ENCODE results near the gene CTIF. TPM values are rescaled to one million over a fixed set of nuclear protein-coding genes. Genes with fewer than 3 reads are reported as not detected.

CTIF gene
- total RNA-seq, 1 donor from 2014 or later = 84.3 TPM

DNA sequence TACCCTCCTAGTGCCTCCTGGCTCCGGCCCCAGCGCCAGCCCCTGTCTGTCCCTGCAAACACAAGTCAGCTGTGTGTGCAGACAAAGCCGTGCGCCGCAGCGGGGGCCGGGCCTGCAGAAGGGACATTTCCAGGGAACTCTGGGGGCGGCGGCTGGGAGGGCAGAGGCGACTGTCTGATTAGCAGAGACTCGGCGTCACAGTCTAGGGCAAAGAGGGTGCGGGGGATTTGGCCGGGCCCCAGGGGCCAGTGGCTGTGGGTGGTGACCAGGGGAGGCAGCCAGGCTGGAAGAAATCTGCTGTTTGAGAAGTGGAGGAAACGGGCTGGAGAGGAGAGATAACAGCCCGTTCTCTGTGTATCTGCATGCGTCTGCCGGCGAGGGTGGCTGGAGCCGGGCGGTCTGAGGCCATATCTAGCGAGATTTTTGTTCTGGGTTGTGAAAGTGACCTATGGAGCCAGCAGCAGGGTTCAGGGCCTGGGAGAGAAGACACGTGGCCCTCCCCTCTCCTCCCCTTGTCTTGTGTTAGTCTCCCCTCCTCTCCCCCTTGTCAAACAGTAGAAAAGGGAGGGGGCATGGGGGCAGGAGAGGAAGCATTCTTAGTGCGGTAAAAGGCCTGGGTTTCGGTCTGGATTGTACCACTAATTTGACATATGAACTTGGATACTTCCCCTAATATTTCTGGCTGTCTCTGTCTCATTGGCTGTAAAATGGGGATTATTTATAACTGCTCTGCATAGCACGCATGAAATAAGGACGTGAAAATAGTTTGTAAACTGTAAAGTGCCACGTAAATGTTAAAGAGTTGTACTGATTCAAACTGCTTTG is 242.5 kb downstream of the CTIF start:
- peak; percentile 96 for DNase-seq (ENCODE audit: low spot score)
- intact Hi-C loops (cut with DNase I) = loop anchor here (1.0 to 10.0 kb wide), 5 partner anchors 69 to 263 kb away; no protein-coding TSS in a partner anchor

DNA sequence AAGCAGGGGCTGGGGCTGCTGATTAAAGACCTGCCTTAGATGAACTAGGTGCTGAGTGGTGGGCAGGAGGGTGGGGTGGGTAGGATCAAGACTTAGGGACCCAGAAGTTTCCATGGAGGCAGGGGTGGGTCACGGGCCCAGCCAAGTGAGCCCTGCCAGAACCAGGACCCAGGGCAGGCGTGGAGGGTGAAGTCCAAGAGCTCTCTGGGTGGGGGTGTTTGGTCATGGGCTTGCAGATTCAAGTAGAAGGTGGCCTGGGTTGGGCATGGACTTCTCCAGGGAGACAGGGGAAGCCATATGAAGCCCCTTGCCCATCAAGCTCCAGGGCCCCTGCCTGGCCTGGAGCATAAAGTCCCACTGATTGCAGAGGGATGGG is 243.1 kb downstream of the CTIF start:
- intact Hi-C loops (cut with DNase I) = loop anchor here (1.0 to 10.0 kb wide), 6 partner anchors 16 to 263 kb away; no protein-coding TSS in a partner anchor
- DNase-seq (ENCODE audit: low spot score) = no peak

DNA sequence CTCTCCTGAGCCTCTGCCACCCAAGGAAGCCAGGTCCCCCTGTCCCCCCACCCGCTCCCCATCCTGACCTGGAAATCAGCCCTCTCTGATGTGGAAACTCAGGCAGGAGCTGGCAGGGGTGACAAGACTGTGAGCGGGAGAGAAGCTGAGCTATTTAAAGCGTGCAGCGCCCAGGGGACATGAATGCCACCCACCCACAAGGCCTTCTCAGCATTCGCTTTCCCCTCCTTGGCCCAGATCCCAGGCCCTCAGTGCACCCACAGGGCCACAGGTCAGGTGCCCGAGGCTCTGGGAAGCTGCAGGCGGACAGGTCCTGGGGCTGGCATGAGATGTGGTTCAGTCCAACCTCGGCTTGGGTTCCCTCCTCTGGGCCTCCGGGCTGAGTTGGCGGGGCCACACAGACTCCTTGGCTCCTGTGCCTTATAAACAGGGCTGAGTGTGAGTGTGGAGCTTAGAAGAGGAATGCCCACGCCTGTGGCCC is 243.6 kb downstream of the CTIF start:
- DNase-seq (ENCODE audit: low spot score) = no peak
- intact Hi-C loops (cut with DNase I) = loop anchor here (1.0 to 10.0 kb wide), 4 partner anchors 16 to 262 kb away; no protein-coding TSS in a partner anchor

DNA sequence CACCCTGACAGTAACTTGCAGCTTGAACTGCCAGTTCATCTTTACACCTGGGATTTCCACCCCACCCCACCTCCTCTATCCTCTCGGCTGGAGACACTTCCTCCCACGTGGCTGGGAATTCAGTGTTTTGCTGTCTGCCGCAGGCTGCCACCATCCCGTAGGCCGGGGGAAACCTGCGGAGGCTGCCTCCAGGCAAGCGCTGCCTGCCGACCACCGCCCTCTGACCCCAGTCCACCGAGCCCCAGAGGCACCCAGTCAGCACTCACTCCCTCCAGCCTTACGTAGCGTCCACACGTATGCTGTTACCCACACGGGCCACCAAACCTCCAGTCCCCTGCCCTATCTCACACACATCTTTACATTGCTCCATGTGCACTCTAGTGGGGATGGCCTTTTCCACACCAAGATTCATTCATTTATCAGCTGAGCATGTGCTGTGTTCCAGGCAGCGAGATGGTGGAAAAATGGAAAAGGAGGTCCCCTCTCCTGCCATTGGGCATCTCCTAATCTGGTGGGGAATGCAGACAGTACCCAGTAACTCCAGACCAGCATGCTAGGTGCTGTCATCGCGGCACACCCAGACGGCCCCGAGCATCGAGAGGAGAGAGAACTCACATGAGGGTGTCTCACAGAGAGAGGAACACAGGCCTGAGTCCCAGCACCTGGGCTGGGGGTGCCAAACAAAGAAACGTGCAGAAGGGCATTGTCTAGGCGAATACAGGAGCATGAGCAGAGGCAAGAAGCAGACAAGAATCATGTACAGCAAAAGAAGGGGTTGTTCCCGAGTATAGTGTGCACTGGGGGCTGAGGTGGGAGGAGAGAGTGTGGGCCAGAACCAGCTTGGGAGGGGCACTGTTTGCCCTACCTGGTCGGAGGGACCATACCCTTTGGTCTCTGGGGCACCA is 245.0 kb downstream of the CTIF start:
- no peak for DNase-seq (ENCODE audit: low spot score)
- intact Hi-C loops (cut with DNase I) = loop anchor here (5.0 to 10.0 kb wide), 3 partner anchors 72 to 261 kb away; no protein-coding TSS in a partner anchor

DNA sequence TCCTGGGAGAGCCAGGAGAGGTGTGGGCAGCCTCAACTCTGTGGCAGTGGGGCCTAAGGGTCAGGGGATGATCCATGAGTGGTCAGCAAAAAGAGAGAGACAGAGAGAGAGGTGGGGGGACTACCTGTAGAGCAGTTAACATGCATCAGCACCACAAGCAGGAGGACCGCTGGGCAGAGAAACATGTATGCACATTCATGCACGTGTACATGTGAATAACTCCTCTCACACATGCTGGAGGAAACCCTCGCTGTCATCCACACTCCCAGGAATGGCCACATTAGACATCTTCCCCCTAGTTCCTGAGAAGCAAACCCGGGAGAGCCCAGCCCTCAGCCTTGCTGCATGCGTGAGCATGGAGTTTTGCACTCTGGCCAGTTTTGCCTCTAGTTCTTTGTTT is 245.8 kb downstream of the CTIF start:
- intact Hi-C loops (cut with DNase I) = loop anchor here (5.0 to 10.0 kb wide), 3 partner anchors 72 to 260 kb away; no protein-coding TSS in a partner anchor
- DNase-seq (ENCODE audit: low spot score) = no peak

DNA sequence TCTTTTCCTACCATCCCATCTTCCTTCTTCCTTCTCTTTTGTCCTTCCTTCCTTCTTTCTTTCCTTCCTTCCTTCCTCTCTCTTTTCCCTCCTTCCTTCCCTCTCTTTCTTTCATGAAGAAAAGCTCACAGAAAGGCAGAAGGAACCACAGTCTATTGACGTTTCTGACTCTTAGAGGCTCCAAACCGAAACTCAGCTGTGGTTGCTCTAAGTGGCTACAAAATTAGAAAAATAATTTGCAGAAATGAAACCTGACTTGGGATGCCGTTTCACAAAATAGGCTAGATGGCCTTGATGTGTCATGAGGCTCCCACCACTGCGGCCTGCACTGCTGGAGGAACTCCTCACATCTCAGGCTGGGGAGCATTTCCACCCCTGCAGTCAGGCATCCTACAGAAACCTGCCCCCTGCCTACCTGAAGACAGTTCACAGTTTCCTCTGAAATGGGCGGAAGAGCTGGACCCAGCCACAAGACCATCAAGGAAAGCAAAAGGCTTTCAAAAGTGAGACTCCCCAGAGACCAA is 246.3 kb downstream of the CTIF start:
- intact Hi-C loops (cut with DNase I) = loop anchor here (10.0 kb wide), 1 partner anchor 260 kb away; no protein-coding TSS in a partner anchor
- no peak for DNase-seq (ENCODE audit: low spot score)

DNA sequence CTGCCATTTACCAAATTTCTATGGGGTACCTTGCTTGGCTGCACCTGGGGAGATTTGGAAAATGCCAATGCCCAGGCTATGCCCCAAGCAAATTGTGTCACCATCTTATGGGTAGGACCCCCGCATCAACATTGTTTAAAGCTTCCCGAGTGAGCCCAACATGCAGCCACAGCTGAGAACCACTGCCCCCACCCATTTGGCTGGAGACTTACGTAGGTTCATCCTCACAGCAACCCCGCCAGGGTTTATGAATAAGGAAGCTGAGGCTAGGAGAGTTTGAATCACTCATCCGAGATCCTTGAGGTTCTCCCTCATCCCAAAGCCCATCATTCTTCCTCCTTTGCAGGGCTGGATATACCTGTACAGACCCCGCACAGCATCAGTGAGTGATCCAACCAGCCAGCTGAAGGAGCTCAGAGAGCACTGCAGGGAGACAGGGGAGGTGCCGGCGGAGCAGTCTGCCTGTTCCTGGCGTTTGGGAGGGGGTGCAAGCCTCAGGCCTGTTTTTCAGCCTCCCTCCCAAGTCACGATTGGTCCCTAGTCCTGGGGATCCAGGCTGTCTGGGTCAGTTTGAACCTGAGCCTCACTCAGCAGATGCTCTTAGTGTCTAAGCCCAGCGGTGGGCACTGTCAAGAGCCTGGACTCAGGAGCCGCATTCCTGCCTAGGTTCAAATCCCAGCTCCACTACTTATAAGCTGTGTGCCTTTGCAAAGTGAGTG is 247.1 kb downstream of the CTIF start:
- intact Hi-C loops (cut with DNase I) = loop anchor here (10.0 kb wide), 1 partner anchor 259 kb away; no protein-coding TSS in a partner anchor
- peak; percentile 59 for DNase-seq (ENCODE audit: low spot score)

DNA sequence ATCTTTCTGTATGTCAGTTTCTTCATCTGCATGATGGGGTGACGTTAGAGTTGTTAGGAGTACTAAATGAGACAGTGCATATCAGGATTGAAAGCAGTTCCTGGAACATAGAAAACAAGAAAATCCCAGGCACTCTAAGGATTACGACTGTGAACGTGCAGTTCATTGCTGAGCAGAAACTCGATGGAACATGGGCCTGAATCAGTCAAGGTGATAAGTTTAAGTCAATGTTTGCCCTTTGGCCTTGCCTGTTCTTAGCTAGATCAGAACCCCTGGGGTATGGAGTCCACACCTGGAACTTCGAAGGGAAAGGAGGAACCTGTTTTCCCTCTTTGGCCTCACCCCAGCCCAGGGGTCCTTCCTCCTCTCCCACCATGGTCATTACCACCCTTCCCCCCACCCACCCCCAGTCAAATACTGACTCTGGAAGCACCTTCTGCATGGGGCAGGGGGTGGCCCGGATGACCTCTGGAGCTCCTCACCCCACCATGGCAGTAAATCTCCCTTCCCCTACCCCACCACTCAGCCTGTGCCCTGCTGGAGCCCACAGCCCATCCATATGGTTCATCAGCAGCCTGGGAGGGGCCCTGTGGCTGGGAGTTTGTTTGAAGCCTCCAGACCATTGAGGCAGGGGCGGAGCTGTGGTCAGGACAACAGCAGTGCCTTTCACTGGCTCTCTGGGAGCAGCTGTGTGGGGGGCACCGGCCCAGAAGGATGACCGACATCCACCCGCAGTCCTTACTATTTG is 247.8 kb downstream of the CTIF start:
- intact Hi-C loops (cut with DNase I) = loop anchor here (10.0 kb wide), 1 partner anchor 258 kb away; no protein-coding TSS in a partner anchor
- peak; percentile 59 for DNase-seq (ENCODE audit: low spot score)

DNA sequence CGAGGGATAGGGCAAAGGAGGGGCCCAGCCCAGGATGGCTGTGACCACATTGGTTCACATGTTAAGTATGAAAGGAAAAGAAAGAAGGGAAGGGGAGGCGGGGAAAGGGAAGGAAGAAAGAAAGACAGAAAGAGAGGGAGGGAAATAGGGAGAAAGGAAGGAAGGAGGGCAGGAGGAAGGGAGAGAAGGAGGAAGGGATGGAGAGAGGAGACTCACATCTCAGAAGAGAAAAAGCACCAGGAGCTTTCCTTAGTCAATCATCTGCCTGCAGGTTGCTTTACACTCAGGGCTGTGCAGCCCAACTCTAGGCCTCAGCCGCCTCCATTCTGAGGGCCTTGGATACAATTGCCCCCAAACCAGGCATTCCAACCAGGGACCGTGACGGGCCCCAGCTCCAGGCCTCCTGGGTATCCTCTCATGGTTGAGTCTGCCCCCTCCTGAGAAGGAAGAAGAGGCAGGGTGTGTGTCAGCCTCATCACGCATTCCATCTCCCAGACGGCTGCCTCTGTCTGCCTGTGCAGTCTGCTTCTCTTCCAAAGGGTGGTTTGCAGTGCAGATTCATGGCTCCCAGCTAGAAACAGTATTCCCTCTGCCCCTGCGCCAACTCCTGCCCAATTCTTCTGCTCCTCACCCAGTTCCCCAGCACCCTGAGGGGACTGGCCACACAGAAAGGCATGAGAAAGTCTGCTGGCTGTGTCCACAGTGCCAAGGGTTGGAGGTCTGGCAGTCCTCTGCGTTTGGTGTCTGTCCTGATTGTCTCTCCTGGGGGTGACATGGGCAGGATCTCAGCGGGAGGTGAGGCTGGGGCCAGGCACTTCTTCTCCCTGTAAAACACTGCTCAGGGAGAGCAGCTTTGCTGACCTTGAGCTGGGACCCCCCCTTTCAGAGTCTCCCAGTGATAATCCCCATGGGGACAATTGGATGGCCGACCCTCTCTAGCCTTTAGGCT is 248.6 kb downstream of the CTIF start:
- intact Hi-C loops (cut with DNase I) = loop anchor here (10.0 kb wide), 1 partner anchor 257 kb away; no protein-coding TSS in a partner anchor
- DNase-seq (ENCODE audit: low spot score) = peak; percentile 66

DNA sequence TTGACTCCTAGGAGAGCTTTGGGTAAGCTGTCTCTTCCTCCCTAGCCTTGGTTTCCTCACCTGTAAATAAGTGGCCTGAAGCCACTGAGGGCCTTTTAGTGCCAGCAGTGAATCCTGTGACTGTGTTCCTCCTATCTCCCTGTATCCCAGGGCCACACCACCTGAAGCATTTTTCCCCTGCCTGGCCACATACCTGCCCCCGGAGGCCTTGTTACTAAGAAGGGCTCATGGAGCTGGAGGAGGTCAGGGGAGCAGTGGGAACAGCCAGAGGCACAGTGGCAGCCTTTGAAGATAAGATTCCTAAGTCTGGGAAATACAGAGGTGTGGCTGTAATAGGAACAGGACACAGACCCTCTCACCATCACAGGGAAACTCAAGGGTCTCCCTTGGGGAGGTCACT is 249.5 kb downstream of the CTIF start:
- intact Hi-C loops (cut with DNase I) = loop anchor here (10.0 kb wide), 1 partner anchor 256 kb away; no protein-coding TSS in a partner anchor
- peak; percentile 38 for DNase-seq (ENCODE audit: low spot score)

DNA sequence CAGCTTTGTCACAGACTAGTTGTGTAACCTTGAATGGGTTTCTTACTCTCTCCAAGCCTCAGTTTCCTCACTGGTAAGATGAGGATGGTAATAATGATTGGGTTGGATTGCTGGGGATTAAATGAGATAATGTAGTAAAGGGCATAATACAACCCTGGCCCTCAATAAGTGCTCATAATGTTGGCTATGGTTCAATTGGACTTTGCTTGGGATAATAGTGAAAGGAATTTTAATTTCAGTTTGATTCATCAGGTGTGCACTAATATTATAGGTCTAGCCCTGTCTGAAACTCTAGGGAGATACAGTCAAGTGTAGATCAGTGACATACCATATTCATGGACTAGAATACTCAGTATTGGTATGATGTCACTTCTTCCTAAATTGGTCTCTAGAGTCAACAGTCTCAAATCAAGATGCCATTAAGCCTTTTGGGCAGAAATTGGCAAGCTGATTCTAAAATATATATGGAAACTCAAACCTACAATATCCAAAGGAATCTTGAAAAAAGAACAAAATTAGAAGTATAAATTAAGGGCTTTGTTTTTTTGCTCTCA is 250.5 kb downstream of the CTIF start:
- intact Hi-C loops (cut with DNase I) = loop anchor here (10.0 kb wide), 1 partner anchor 255 kb away; no protein-coding TSS in a partner anchor
- DNase-seq (ENCODE audit: low spot score) = no peak

DNA sequence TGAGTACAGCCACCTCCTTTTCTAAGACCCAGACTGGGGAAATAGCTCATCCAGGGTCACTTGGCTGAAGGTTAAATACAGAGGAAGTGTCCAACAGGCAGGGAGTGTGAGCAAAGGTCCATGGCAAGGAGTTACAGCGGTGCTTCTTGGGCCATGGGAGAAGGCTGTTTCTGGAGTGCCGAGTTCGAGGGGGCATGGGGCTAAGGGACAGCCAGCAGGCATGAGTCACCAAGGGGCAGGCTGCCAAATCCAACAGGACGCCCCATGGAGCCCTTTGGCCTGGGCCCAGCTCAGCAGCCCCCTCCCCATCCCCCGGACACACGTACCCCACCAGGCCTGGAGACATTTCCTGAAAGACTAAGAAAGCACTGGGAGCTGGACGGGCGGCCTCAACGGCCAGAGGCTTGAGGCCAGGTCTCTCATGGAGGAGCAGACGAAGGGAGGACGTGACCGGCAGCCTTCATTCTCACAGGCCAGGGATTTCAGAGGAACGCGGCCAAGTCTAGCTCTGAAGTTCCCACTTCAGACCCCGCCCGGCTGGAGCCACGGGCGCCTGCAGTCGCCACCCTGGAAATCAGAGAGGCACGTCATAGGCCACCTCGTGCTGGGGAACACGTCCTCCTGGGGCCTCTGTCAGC is 251.5 kb downstream of the CTIF start:
- intact Hi-C loops (cut with DNase I) = loop anchor here (1.0 to 5.0 kb wide), 2 partner anchors 52 to 110 kb away; no protein-coding TSS in a partner anchor
- peak; percentile 91 for DNase-seq (ENCODE audit: low spot score)

DNA sequence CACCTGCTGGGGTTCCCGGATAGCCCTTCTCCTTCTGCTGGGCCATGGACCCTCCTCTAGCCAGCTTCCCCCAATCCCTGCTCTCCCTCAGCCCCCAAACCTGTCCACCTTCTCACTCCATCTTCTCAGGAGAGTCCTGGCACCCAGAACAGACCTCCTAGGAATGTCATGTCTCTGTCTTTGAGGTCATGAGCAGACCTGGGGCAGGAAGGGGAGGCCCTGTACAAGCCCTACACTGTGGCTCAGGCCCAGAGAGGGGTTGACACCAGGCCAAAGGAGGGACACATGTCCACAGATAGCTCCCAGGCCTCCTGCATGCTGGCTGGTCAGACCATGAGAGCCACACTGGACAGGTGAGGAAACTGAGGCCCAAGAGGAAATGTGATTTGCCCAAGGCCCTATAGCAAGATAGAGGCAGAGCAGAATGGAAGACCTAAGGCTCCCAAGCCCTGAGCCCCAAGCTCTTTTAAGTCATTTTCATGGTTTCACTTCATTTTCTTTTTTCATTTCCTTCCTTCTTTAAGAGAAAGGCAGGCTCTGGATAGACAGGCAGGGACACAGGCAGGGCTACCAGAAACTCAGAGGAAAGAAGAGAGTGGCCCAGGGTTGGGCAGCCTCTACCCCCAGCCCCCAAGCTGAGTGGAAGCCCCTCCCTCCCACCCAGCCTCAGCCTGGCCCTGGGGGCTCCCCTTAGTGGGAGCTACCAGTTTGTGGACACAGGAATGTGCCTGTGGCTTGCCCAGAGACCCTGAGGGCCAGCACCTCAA is 252.2 kb downstream of the CTIF start:
- intact Hi-C loops (cut with DNase I) = loop anchor here (1.0 to 5.0 kb wide), 2 partner anchors 51 to 111 kb away; no protein-coding TSS in a partner anchor
- DNase-seq (ENCODE audit: low spot score) = peak; percentile 71

DNA sequence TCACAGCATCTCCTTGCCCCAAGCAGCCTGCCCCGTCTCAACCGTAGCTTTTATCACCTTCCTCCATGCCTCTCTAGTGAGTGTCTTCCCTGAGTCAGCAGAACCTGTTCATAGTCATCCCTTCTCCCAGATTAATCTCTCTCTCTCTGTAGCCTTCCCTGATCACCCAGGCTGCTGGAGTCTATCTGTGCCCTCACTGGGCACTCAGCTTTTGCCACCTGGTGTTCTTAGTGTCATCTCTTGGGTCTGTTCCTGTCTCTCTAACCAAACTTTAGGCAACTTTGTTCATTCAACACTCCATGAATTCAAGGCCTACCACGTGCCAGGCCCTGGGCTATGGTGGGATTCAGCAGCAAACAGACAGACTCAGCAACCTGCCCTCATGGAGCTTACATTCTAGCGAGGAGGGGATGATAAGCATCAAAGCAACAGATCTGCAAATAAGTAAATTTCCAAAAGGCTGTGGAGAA is 252.8 kb downstream of the CTIF start:
- intact Hi-C loops (cut with DNase I) = loop anchor here (5.0 kb wide), 1 partner anchor 51 kb away; no protein-coding TSS in a partner anchor
- DNase-seq (ENCODE audit: low spot score) = peak; percentile 73

DNA sequence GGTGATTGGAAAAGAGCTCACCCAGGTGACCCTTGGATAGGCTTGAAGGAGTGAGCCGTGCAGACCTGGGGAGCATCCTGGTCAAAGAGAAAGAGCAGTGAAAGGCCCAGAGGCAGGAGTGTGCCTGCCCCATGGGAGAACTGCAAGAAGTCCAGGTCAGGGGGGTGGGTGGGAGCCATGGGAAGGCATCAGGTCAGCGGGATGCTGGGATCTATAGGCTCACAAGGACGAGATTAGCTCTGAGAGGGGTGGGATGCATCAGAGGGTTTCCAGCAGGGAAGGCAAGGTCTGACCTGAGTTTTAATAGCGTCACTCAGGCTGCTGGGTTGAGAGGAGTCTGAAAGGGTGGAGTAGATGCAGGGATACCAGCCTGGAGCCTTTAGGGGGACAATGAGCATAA is 253.3 kb downstream of the CTIF start:
- intact Hi-C loops (cut with DNase I) = loop anchor here (5.0 kb wide), 1 partner anchor 50 kb away; no protein-coding TSS in a partner anchor

More for the DNA sequence above, 253.3 kb downstream of the CTIF start:
- peak; percentile 31 for DNase-seq (ENCODE audit: low spot score)

Data from cardiac septum (tissue), 1 donor.